CD14-positive monocyte (primary cell): ENCODE results near the gene TEC. TPM values are rescaled to one million over a fixed set of nuclear protein-coding genes. Genes with fewer than 3 reads are reported as not detected.
A peak's percentile ranks its signal among the peaks of the same experiment; 100 is the strongest.
"Not testable (repeated sequence)": the region's sequence is repeated elsewhere in the genome, so short reads cannot be mapped to it uniquely, and the experiment has no call there.

ENCODE experiments used
- DNase-seq, 3 donors: peaks; one replicate each; pipeline ENCODE4 v3.0.0-alpha.2; 2011 to 2022
- H2AFZ ChIP-seq: 2 replicates; pipeline ENCODE4 v1.6.0; 2012; ENCODE audit warnings: mild to moderate bottlenecking, low read depth, low read length, inconsistent platforms; ENCODE audit not compliant: insufficient read depth, poor library complexity, severe bottlenecking
- H3K27ac ChIP-seq, 2 donors: 1 replicate in 1 of 2; 2 replicates in 1 of 2; pipeline ENCODE4 v1.5.1; 2012 to 2013; ENCODE audit warnings: low read length in 2 of 2, control low read depth in 1 of 2, inconsistent platforms in 1 of 2, low read depth in 1 of 2, mild to moderate bottlenecking in 1 of 2
- H3K27me3 ChIP-seq, 2 donors: one replicate each; pipeline versions ENCODE4 v1.6.0 to v1.6.1; 2011 to 2013; ENCODE audit warnings: low read length in 2 of 2; ENCODE audit not compliant: control insufficient read depth in 2 of 2, insufficient read depth in 2 of 2
- H3K36me3 ChIP-seq, 2 donors: replicated peaks in 1 of 2; 1 replicate in 1 of 2; 2 replicates in 1 of 2; pipeline versions ENCODE4 v1.5.1 to v1.6.1; 2012 to 2013; ENCODE audit warnings: low read length in 2 of 2, control low read depth in 1 of 2, inconsistent platforms in 1 of 2, mild to moderate bottlenecking in 1 of 2; ENCODE audit not compliant: insufficient read depth in 2 of 2, control insufficient read depth in 1 of 2
- H3K4me1 ChIP-seq, 2 donors: 1 replicate in 1 of 2; 2 replicates in 1 of 2; pipeline versions ENCODE4 v1.5.1 to v1.6.1; 2012 to 2013; ENCODE audit warnings: low read length in 2 of 2, control low read depth in 1 of 2, inconsistent platforms in 1 of 2, mild to moderate bottlenecking in 1 of 2, moderate library complexity in 1 of 2; ENCODE audit not compliant: insufficient read depth in 2 of 2, control insufficient read depth in 1 of 2
- H3K4me2 ChIP-seq: replicated peaks from 2 replicates; pipeline ENCODE3; 2012; ENCODE audit warnings: low read length, moderate library complexity, mild to moderate bottlenecking; ENCODE audit not compliant: poor library complexity, severe bottlenecking; ENCODE audit errors: extremely low read depth
- H3K4me3 ChIP-seq, 3 experiments: fragments of 200-600 bp in 1 of 3; sonication (generic) in 1 of 3; replicated peaks in 1 of 3; 1 replicate in 2 of 3; 2 replicates in 1 of 3; pipeline ENCODE4 v1.5.1; 2011 to 2013; ENCODE audit warnings: low read length in 3 of 3, mild to moderate bottlenecking in 3 of 3, control low read depth in 2 of 3, low read depth in 2 of 3, inconsistent platforms in 1 of 3, moderate library complexity in 1 of 3
- H3K79me2 ChIP-seq: 2 replicates; pipeline ENCODE4 v1.6.0; 2012; ENCODE audit warnings: mild to moderate bottlenecking, control low read depth, inconsistent platforms, low read length, moderate library complexity; ENCODE audit not compliant: insufficient read depth
- H3K9ac ChIP-seq: 2 replicates; pipeline ENCODE4 v1.6.0; 2017; ENCODE audit warnings: low read length, mild to moderate bottlenecking; ENCODE audit not compliant: insufficient read depth, poor library complexity, severe bottlenecking
- H3K9me3 ChIP-seq, 2 donors: replicated peaks in 1 of 2; 1 replicate in 1 of 2; 2 replicates in 1 of 2; pipeline versions ENCODE4 v1.5.1 to v1.6.1; 2012 to 2013; ENCODE audit warnings: low read length in 2 of 2, control low read depth in 1 of 2; ENCODE audit not compliant: control insufficient read depth in 1 of 2, insufficient read depth in 1 of 2
- H4K20me1 ChIP-seq: 2 replicates; pipeline ENCODE4 v1.6.0; 2012; ENCODE audit warnings: mild to moderate bottlenecking, low read length, control low read depth, moderate library complexity; ENCODE audit not compliant: insufficient read depth
- H3K27ac Mint-ChIP-seq, 7 donors: one replicate each; pipeline ENCODE4 v1.8.0; 2020; ENCODE audit warnings: mild to moderate bottlenecking in 7 of 7, mixed read lengths in 7 of 7, moderate library complexity in 6 of 7, inconsistent platforms in 2 of 7
- H3K27me3 Mint-ChIP-seq, 3 donors: one replicate each; pipeline ENCODE4 v1.8.0; 2021 to 2022; ENCODE audit warnings: low read depth in 3 of 3, mild to moderate bottlenecking in 3 of 3, mixed read lengths in 3 of 3, moderate library complexity in 3 of 3, inconsistent platforms in 1 of 3
- H3K36me3 Mint-ChIP-seq, 2 donors: one replicate each; pipeline ENCODE4 v1.8.0; 2020; ENCODE audit warnings: mixed read lengths in 2 of 2, inconsistent platforms in 1 of 2, mild to moderate bottlenecking in 1 of 2
- H3K4me1 Mint-ChIP-seq: one replicate; pipeline ENCODE4 v1.8.0; 2020; ENCODE audit warnings: mild to moderate bottlenecking, mixed read lengths
- H3K4me3 Mint-ChIP-seq, 2 donors: one replicate each; pipeline ENCODE4 v1.8.0; 2020; ENCODE audit warnings: mild to moderate bottlenecking in 2 of 2, mixed read lengths in 2 of 2, moderate library complexity in 1 of 2
- H3K9me3 Mint-ChIP-seq, 7 donors: one replicate each; pipeline ENCODE4 v1.8.0; 2020 to 2022; ENCODE audit warnings: mixed read lengths in 7 of 7, mild to moderate bottlenecking in 6 of 7, moderate library complexity in 6 of 7, inconsistent platforms in 2 of 7
- CTCF ChIP-seq: fragments of 200-600 bp; IDR thresholded peaks from one replicate; pipeline ENCODE4 v1.8.0; 2022; ENCODE audit warnings: antibody characterized with exemption, mild to moderate bottlenecking
- WGBS: methylation state at CpG from one replicate; pipeline ENCODE4 v1.1.5; 2013; ENCODE audit warnings: missing lambda C conversion rate; ENCODE audit not compliant: insufficient coverage; 5-methylcytosine and 5-hydroxymethylcytosine counted together
- intact Hi-C, 2 donors: fragments of 100-400 bp; cut with micrococcal nuclease; formaldehyde crosslinking; loops; one replicate each; pipeline versions ENCODE4 v1.15.0 to v1.15.1; 2023
- polyA minus RNA-seq: library from RNA; depleted of rRNA, polyadenylated mRNA; stranded (reverse); fragments of >200 nt; gene quantifications from 2 replicates; pipeline ENCODE4 v1.2.3, GENCODE V29; 2012
- polyA plus RNA-seq, 3 donors: library from polyadenylated mRNA; depleted of rRNA in 1 of 3; unstranded in 2 of 3; stranded (reverse) in 1 of 3; fragments of 300-500 nt in 2 of 3; fragments of >200 nt in 1 of 3; fragmentation: Illumina TruSeq in 2 of 3; gene quantifications; 1 replicate in 2 of 3; 2 replicates in 1 of 3; pipeline ENCODE4 v1.2.3, GENCODE V29; 2012 to 2021
- total RNA-seq, 12 experiments: library from RNA in 1 of 12; stranded (reverse) in 1 of 12; fragments of 120-200 nt in 1 of 12; gene quantifications; one replicate each; pipeline ENCODE4 v1.2.4 and lab custom pipeline; 2013 to 2026; ENCODE audit warnings: mixed read lengths in 6 of 12, inconsistent platforms in 1 of 12

TEC gene
- total RNA-seq (2013): 4.2 TPM
- polyA plus RNA-seq (1 to 10 TPM in 1 of 3 donors, under 1 TPM in 2; 0.30 to 2.5 (median 0.73) TPM), polyA minus RNA-seq (1.6 and 1.7 TPM in 2 replicates), total RNA-seq (lab: John Stamatoyannopoulos, UW) (3.0 to 12.9 (median 7.8) reads per million in 11 experiments)

- Histone ChIP-seq H2AFZ (peak within 1 kb of the TSS; percentile 91), H3K9me3 (no peaks in the 10 kb centered on the region), H3K27ac (peak within 1 kb of the TSS; percentile 89 to 94), H3K9ac (peak within 1 kb of the TSS; percentile 83), H4K20me1 (peaks cover 4% of the 10 kb centered on the region), H3K4me1 (peaks cover 39 to 49% of the 10 kb centered on the region in 2 donors), H3K79me2 (peaks cover 46% of the 10 kb centered on the region), H3K4me3 (peak within 1 kb of the TSS; percentile 89 to 96 (median 92)), H3K27me3 (no peaks in the 10 kb centered on the region), H3K36me3 (no peaks in the 10 kb centered on the region), H3K4me2 (peak within 1 kb of the TSS; percentile 84)
- WGBS: 0% methylated on average over 51 of the region's 63 CpGs
- H3K4me3 Mint-ChIP-seq: peak within 1 kb of the TSS; percentile 97 to 98
- peak; percentile 36 to 53 (median 41) for DNase-seq
- peak within 1 kb of the TSS; percentile 91 to 98 (median 95) for H3K27ac Mint-ChIP-seq
- peaks cover 50% of the 10 kb centered on the region for H3K4me1 Mint-ChIP-seq
- TF ChIP-seq CTCF: no peak
- H3K36me3 Mint-ChIP-seq: peaks cover 0 to 5% of the 10 kb centered on the region in 2 donors
- intact Hi-C loops: loop anchor here (5.0 kb wide), 1 partner anchor 73 kb away; the partner anchor contains the start of gene SLAIN2 (in 2 of the 2)
- H3K9me3 Mint-ChIP-seq: no peaks in the 10 kb centered on the region
- H3K27me3 Mint-ChIP-seq: peaks cover 0 to 5% (median 0%) of the 10 kb centered on the region in 3 donors
Observed at GRCh38 chr4:48268956-48269860, at the start of gene TEC. Gene TEC, minus strand, starts transcription at chr4:48269838. Its CDS starts 41,224 bp downstream, at chr4:48228614.

- intact Hi-C loops: no loop called here
- no peaks in the 10 kb centered on the region for H3K36me3 ChIP-seq
- no peak overlapping the region for H3K27ac Mint-ChIP-seq
- H3K4me3 Mint-ChIP-seq: no peak overlapping the region
- H3K9me3 Mint-ChIP-seq: peaks cover 0 to 5% (median 2%) of the 10 kb centered on the region in 7 donors
- H3K4me3 ChIP-seq: no peak overlapping the region
- no peak overlapping the region for H3K4me2 ChIP-seq
- peak overlapping the region; percentile 30 for H2AFZ ChIP-seq
- H3K36me3 Mint-ChIP-seq: no peaks in the 10 kb centered on the region
- H3K79me2 ChIP-seq: no peaks in the 10 kb centered on the region
- H3K4me1 Mint-ChIP-seq: no peaks in the 10 kb centered on the region
- H3K4me1 ChIP-seq: no peaks in the 10 kb centered on the region
- peak; percentile 79 for TF ChIP-seq CTCF
- H4K20me1 ChIP-seq: no peaks in the 10 kb centered on the region
- H3K9ac ChIP-seq: no peak overlapping the region
- H3K27ac ChIP-seq: no peak overlapping the region
- 27% methylated on average over 3 of the region's 7 CpGs for WGBS
- no peaks in the 10 kb centered on the region for H3K9me3 ChIP-seq
- peak; percentile 30 to 46 (median 34) for DNase-seq
- H3K27me3 Mint-ChIP-seq: no peaks in the 10 kb centered on the region
- H3K27me3 ChIP-seq: no peaks in the 10 kb centered on the region
Observed at GRCh38 chr4:48315728-48316630, 46.3 kb upstream of the TEC start.

GRCh38 chr4:48314746-48315145 is 45.1 kb upstream of the TEC start:
- H2AFZ ChIP-seq, H3K4me1 ChIP-seq, H3K4me3 Mint-ChIP-seq, H3K27ac Mint-ChIP-seq, H3K36me3 Mint-ChIP-seq, H3K9me3 Mint-ChIP-seq, H4K20me1 ChIP-seq, H3K27ac ChIP-seq, H3K27me3 Mint-ChIP-seq, H3K4me2 ChIP-seq, H3K9ac ChIP-seq, H3K79me2 ChIP-seq, DNase-seq, intact Hi-C loops, H3K36me3 ChIP-seq, H3K4me1 Mint-ChIP-seq, H3K27me3 ChIP-seq, H3K9me3 ChIP-seq, H3K4me3 ChIP-seq: not testable (repeated sequence)
